GM20000 (cell line): ENCODE measurements around the gene PSRC1.

Source experiments
- DNase-seq: peaks from one replicate; pipeline ENCODE4 v3.0.0; 2012; ENCODE audit warnings: low spot score
- TF ChIP-seq, protein P1 (sequence below): IDR thresholded peaks from 2 replicates; pipeline ENCODE4 v1.5.1; 2012; ENCODE audit warnings: mild to moderate bottlenecking, control low read depth; ENCODE audit errors: extremely low read depth, missing control alignments

Gene PSRC1

DNA sequence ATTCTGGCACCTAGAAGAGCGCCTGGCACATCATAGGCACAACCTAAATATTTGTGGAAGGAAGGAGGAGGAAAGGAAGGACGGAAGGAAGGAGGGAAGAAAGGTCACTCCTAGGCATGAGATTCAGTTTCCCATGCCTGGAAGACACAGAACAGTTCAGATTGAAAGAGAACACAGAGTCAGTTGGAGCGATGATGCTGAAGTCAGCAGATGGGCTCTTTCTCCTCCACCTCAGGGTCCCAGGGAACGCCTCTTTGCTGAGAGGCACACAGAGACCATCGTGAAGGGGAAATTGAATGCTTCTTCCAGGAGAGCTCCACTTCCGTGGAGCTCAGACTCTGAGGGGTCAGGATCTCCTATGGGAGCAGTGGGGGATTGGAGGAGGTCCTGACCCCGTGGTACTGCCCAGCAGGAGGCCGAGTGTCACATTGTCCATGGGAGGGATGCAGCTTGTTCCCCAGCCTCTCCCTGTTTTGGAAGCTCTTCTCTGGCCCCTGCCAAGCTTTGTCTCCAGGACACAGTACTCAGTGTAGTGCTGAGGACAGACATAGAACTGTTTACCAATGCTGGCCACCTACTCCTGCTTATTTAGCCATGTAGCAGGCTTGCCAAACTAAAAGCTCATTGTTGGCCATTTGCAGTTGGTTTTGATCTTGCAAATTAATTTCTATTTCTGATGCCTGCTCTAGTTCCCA, 21.4 kb upstream of the PSRC1 start:
- TF ChIP-seq, protein P1, sequence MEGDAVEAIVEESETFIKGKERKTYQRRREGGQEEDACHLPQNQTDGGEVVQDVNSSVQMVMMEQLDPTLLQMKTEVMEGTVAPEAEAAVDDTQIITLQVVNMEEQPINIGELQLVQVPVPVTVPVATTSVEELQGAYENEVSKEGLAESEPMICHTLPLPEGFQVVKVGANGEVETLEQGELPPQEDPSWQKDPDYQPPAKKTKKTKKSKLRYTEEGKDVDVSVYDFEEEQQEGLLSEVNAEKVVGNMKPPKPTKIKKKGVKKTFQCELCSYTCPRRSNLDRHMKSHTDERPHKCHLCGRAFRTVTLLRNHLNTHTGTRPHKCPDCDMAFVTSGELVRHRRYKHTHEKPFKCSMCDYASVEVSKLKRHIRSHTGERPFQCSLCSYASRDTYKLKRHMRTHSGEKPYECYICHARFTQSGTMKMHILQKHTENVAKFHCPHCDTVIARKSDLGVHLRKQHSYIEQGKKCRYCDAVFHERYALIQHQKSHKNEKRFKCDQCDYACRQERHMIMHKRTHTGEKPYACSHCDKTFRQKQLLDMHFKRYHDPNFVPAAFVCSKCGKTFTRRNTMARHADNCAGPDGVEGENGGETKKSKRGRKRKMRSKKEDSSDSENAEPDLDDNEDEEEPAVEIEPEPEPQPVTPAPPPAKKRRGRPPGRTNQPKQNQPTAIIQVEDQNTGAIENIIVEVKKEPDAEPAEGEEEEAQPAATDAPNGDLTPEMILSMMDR = no peak
- no peak for DNase-seq

GRCh38 chr1:109301874-109302273, 18.9 kb upstream of the PSRC1 start:
- DNase-seq = no peak
- TF ChIP-seq, protein P1 = no peak

- DNase-seq = no peak
- TF ChIP-seq, protein P1 = no peak
These were observed 17.8 kb upstream of the PSRC1 start for GRCh38 chr1:109300650-109301151.

- DNase-seq = no peak
- TF ChIP-seq, protein P1 = no peak
These were observed 16.8 kb upstream of the PSRC1 start for GRCh38 chr1:109299558-109300343.

- DNase-seq = peak; percentile 45
These were observed 16.0 kb upstream of the PSRC1 start for GRCh38 chr1:109298666-109299557.

DNA sequence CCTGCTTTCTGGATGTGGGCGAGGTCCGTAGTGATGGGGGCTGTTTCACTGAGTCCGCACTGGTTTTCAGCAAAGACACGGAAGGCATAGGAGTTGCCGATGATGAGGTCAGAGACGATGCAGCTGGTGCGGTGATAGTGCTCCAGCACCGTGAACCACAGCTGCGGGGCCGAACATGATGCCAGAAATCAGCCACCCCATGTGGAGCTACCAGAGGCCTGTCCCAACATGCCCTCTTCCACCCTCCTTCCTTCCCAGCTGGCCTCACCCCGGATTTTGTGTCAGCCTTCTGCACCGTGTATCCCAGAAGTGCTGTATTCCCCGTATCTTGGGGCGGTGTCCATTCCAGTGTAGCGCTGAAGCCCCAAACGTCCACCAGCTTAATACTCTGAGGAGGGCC, 13.8 kb upstream of the PSRC1 start:
- no peak for DNase-seq
- TF ChIP-seq, protein P1 = no peak

More at GRCh38 chr1:109298666-109299557, 16.0 kb upstream of the PSRC1 start:
- TF ChIP-seq, protein P1 = no peak
